ENCODE results near the gene CD300A. TPM values are rescaled to one million over a fixed set of nuclear protein-coding genes. Genes with fewer than 3 reads are reported as not detected.

CD300A gene
- polyA plus RNA-seq (ENCODE audit: insufficient read length in 4 of 4) = 1 to 10 TPM in 2 of 4 donors, under 1 TPM in 2; 0.86 to 1.8 (median 1.4) TPM

- DNase-seq (ENCODE audit: low read depth in 4 of 4, low spot score in 3 of 4) = no peak
These were observed at the start of gene CD300A for GRCh38 chr17:74466111-74466827. CD300A (plus strand) TSS chr17:74466634; CDS start chr17:74466704, 70 bp downstream.

- DNase-seq (ENCODE audit: low read depth in 4 of 4, low spot score in 3 of 4) = no peak
These were observed 49.0 kb upstream of the CD300A start for GRCh38 chr17:74417178-74418045.

GRCh38 chr17:74419928-74420411 lies 46.5 kb upstream of the CD300A start:
- no peak for DNase-seq (ENCODE audit: low read depth in 4 of 4, low spot score in 3 of 4)

GRCh38 chr17:74424117-74424516 lies 42.3 kb upstream of the CD300A start:
- DNase-seq (ENCODE audit: low read depth in 4 of 4, low spot score in 3 of 4) = no peak

- DNase-seq (ENCODE audit: low read depth in 4 of 4, low spot score in 3 of 4) = no peak
These were observed 41.8 kb upstream of the CD300A start for GRCh38 chr17:74424657-74425056.

GRCh38 chr17:74426551-74427047 lies 39.8 kb upstream of the CD300A start:
- no peak for DNase-seq (ENCODE audit: low read depth in 4 of 4, low spot score in 3 of 4)

- peak in 1 of 4 donors; percentile 84 for DNase-seq (ENCODE audit: low read depth in 4 of 4, low spot score in 3 of 4)
These were observed 39.2 kb upstream of the CD300A start for GRCh38 chr17:74427048-74427762.

GRCh38 chr17:74427763-74428153 lies 38.7 kb upstream of the CD300A start:
- no peak for DNase-seq (ENCODE audit: low read depth in 4 of 4, low spot score in 3 of 4)

- DNase-seq (ENCODE audit: low read depth in 4 of 4, low spot score in 3 of 4) = no peak
These were observed 36.6 kb upstream of the CD300A start for GRCh38 chr17:74429604-74430384.

GRCh38 chr17:74430385-74430705 lies 36.1 kb upstream of the CD300A start:
- no peak for DNase-seq (ENCODE audit: low read depth in 4 of 4, low spot score in 3 of 4)

GRCh38 chr17:74430706-74431567 lies 35.5 kb upstream of the CD300A start:
- DNase-seq (ENCODE audit: low read depth in 4 of 4, low spot score in 3 of 4) = peak; percentile 78 to 89 (median 86)

- DNase-seq (ENCODE audit: low read depth in 4 of 4, low spot score in 3 of 4) = peak in 2 of 4 donors; percentile 76 to 80
These were observed 34.6 kb upstream of the CD300A start, which contains the start of gene GPRC5C for GRCh38 chr17:74431568-74432423. GPRC5C (plus strand) TSS chr17:74432088; CDS start chr17:74439777, 7,689 bp downstream.

- DNase-seq (ENCODE audit: low read depth in 4 of 4, low spot score in 3 of 4) = no peak
These were observed 34.1 kb upstream of the CD300A start for GRCh38 chr17:74432424-74432690.

GRCh38 chr17:74432766-74433391 lies 33.6 kb upstream of the CD300A start:
- no peak for DNase-seq (ENCODE audit: low read depth in 4 of 4, low spot score in 3 of 4)

- DNase-seq (ENCODE audit: low read depth in 4 of 4, low spot score in 3 of 4) = no peak
These were observed 32.9 kb upstream of the CD300A start for GRCh38 chr17:74433421-74434121.

- DNase-seq (ENCODE audit: low read depth in 4 of 4, low spot score in 3 of 4) = no peak
These were observed 30.6 kb upstream of the CD300A start for GRCh38 chr17:74435775-74436359.

- no peak for DNase-seq (ENCODE audit: low read depth in 4 of 4, low spot score in 3 of 4)
These were observed 28.7 kb upstream of the CD300A start for GRCh38 chr17:74437702-74438101.
